ENCODE measurements around the gene LRRC28.

DNA sequence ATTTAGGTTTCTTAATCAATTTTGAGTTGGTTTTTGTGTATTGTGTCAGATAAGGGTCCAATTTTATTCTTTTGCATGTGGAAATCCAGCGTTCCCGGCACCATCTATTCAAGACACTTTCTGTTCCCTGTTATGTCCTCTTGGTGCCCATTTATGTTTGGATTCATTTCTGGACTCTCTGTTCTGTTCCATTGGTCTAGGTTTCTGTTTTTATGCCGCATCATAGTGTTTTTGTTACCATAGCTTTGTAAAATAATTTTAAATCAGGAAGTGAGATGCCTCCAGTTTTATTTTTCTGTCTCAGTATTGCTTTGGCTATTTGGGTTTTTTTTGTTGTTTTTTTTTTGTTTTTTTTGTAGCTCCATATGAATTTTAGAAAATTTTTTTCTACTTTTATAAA, 97.1 kb downstream of the LRRC28 start:
- no peak for TF ChIP-seq CTCF (IDR thresholded peaks at IDR 0.05; ENCODE audit: insufficient read depth, low read length)
- TF ChIP-seq, protein P1, sequence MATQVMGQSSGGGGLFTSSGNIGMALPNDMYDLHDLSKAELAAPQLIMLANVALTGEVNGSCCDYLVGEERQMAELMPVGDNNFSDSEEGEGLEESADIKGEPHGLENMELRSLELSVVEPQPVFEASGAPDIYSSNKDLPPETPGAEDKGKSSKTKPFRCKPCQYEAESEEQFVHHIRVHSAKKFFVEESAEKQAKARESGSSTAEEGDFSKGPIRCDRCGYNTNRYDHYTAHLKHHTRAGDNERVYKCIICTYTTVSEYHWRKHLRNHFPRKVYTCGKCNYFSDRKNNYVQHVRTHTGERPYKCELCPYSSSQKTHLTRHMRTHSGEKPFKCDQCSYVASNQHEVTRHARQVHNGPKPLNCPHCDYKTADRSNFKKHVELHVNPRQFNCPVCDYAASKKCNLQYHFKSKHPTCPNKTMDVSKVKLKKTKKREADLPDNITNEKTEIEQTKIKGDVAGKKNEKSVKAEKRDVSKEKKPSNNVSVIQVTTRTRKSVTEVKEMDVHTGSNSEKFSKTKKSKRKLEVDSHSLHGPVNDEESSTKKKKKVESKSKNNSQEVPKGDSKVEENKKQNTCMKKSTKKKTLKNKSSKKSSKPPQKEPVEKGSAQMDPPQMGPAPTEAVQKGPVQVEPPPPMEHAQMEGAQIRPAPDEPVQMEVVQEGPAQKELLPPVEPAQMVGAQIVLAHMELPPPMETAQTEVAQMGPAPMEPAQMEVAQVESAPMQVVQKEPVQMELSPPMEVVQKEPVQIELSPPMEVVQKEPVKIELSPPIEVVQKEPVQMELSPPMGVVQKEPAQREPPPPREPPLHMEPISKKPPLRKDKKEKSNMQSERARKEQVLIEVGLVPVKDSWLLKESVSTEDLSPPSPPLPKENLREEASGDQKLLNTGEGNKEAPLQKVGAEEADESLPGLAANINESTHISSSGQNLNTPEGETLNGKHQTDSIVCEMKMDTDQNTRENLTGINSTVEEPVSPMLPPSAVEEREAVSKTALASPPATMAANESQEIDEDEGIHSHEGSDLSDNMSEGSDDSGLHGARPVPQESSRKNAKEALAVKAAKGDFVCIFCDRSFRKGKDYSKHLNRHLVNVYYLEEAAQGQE (IDR thresholded peaks at IDR 0.05; ENCODE audit: insufficient replicate concordance, low read depth) = no peak
- TF ChIP-seq POLR2AphosphoS5 (IDR thresholded peaks at IDR 0.05; ENCODE audit: low read depth) = no peak
- TF ChIP-seq SPI1 (IDR thresholded peaks at IDR 0.05; ENCODE audit: borderline replicate concordance, low read depth) = no peak
- TF ChIP-seq GABPA (IDR thresholded peaks at IDR 0.05; ENCODE audit: low read depth) = no peak
